Measurements from ENCODE around the gene RNF208.

Gene RNF208

DNA sequence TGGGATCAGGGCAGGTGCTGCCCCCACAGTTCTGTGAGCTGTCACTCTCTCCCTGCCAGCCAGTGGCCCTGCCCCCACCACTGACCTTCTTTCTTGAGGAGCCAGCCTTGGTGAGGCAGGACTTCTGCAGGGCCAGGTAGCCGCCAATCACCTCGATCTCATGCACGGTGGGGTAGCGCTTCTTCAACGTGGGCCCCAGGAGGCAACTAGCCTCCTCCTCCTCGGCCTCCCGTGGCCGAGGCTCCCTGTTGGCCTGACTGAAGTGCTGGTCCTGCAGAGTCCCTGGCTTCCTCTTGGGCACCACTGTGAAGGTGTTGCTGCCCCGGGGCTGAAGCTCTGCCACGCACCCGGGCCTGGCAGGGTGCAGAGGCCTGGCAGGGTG lies 23.1 kb downstream of the RNF208 start:
- no peak for TF ChIP-seq SUZ12 (IDR thresholded peaks at IDR 0.05; ENCODE audit: extremely low read depth, insufficient read depth, insufficient read length)
- no peak for TF ChIP-seq YY1 (IDR thresholded peaks at IDR 0.05; ENCODE audit: insufficient read depth, insufficient read length)
- TF ChIP-seq ZNF274 (IDR thresholded peaks at IDR 0.05; ENCODE audit: low read depth, low read length) = no peak

DNA sequence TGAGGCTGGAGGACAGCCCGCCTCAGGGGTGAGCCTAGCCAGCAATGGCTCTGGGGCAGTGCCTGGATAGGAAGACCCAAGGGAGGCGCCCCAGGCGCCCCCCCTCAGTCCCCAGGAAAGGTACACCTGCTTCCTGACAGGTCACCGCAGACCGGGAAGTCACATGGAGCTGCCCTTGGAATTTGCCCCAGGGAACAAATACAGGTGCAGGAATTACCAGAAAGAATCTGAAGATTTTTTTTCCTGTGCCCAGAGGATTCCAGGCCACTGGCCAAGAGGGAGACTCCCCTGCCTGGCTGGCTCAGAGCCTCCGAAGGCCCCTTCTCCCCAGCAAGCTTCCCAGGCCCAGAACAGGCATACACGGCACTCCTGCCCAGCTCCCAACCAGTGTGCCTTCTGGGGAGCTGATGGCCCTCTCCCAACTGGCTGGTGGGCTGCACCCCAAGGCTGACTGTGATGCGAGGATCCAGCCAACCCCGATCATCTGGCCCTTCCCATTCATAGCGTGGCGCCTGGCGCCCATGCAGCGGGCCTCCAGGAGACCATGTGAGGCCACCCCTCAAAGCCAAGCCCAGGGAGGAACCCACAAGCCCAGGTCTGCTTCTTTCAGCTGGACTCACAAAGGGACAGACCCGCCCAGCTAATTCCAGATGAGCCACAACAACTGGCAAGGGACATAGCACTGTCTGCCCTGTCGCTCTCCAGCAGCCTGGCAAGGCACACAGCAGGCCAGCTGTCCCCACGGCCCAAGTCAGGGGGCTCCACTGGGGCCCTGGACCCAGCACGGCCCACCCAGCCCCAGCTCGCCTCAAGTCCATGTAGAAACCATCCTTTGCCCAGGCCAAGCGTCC lies 23.8 kb downstream of the RNF208 start:
- H3K4me1 ChIP-seq (ENCODE audit: insufficient read depth, insufficient read length) = peaks cover 33% of the 10 kb centered on the region
- H3K4me3 ChIP-seq (ENCODE audit: insufficient read length, low read depth) = peak overlapping the region; percentile 37
- peaks cover 33% of the 10 kb centered on the region for H3K36me3 ChIP-seq (ENCODE audit: insufficient read depth, insufficient read length, low read length)
- no peak for TF ChIP-seq ZNF274 (IDR thresholded peaks at IDR 0.05; ENCODE audit: low read depth, low read length)
- TF ChIP-seq YY1 (IDR thresholded peaks at IDR 0.05; ENCODE audit: insufficient read depth, insufficient read length) = no peak
- no peak for TF ChIP-seq SUZ12 (IDR thresholded peaks at IDR 0.05; ENCODE audit: extremely low read depth, insufficient read depth, insufficient read length)
- DNase-seq (ENCODE audit: low read depth, low spot score) = no peak
- H3K27me3 ChIP-seq (ENCODE audit: insufficient read depth, insufficient read length) = no peaks in the 10 kb centered on the region
- H3K9ac ChIP-seq (ENCODE audit: insufficient read length, low read depth) = peak overlapping the region; percentile 77
- no peaks in the 10 kb centered on the region for H3K9me3 ChIP-seq (ENCODE audit: insufficient read depth, low read length)

More for the DNA sequence above, 23.1 kb downstream of the RNF208 start:
- Histone ChIP-seq H3K27me3 (ENCODE audit: insufficient read depth, insufficient read length) (no peaks in the 10 kb centered on the region), H3K9ac (ENCODE audit: insufficient read length, low read depth) (peak overlapping the region; percentile 77), H3K9me3 (ENCODE audit: insufficient read depth, low read length) (no peaks in the 10 kb centered on the region), H3K36me3 (ENCODE audit: insufficient read depth, insufficient read length, low read length) (peaks cover 33% of the 10 kb centered on the region), H3K4me3 (ENCODE audit: insufficient read length, low read depth) (peak overlapping the region; percentile 37), H3K4me1 (ENCODE audit: insufficient read depth, insufficient read length) (peaks cover 31% of the 10 kb centered on the region)
- no peak for DNase-seq (ENCODE audit: low read depth, low spot score)

DNA sequence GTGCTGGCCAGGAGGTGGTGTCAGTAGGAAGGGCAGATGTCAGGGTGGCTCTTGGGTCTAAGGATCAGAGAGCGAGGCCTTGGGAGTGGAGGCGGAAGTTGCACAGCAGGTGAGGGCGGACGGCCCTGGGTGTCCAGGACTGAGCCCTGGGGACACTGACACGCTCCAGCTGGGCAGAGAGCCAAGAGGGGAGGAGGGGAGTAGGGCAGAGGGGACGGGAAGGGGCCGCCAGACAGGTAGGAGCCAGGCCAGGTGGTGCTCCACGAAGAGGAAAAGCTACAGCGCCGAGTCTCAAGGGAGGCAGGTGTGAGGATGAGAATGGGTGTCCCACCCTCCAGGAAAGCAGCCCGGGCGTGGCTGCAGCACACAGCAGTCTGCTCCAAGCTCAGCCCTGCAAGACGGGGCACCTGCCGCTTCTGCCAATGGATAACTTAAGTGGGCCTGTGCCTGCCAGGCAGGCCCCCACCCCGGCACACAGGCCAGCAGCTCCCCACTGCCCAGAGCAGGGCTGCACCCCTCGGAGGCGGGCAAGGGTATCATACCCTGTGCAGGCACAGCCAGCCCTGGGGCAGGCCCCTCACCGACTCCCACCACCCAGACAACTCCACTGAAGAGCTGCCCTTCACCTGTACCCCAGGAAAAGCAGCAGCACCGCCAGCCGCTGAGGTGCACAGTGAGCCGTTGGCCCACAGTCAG lies 26.4 kb downstream of the RNF208 start:
- no peaks in the 10 kb centered on the region for H3K27me3 ChIP-seq (ENCODE audit: insufficient read depth, insufficient read length)
- peak overlapping the region; percentile 34 for H3K9ac ChIP-seq (ENCODE audit: insufficient read length, low read depth)
- peaks cover 36% of the 10 kb centered on the region for H3K4me1 ChIP-seq (ENCODE audit: insufficient read depth, insufficient read length)
- no peaks in the 10 kb centered on the region for H3K9me3 ChIP-seq (ENCODE audit: insufficient read depth, low read length)
- no peak overlapping the region for H3K4me3 ChIP-seq (ENCODE audit: insufficient read length, low read depth)
- no peak for TF ChIP-seq YY1 (IDR thresholded peaks at IDR 0.05; ENCODE audit: insufficient read depth, insufficient read length)
- DNase-seq (ENCODE audit: low read depth, low spot score) = no peak
- H3K36me3 ChIP-seq (ENCODE audit: insufficient read depth, insufficient read length, low read length) = peaks cover 56% of the 10 kb centered on the region

DNA sequence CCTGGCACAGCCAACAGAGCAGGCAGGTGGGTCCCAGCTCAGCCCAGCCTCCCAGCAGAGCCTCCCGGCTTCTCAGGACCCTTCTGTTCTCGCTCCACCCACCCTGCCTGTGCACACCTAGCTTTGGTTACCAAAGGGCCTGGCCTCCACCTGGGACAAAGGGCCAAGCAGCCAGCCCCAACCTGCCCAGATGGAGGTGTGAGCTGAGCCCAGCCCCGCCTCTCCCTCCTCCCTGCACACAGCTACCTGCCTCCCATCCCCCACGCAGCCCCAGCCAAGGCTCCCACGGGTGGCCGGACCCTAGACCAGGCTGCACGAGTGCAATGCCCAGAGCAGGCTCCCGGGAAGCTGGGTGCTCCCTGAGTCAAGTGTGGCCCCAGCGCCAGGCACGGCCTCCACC lies 27.1 kb downstream of the RNF208 start:
- no peak for DNase-seq (ENCODE audit: low read depth, low spot score)
- peaks cover 37% of the 10 kb centered on the region for H3K4me1 ChIP-seq (ENCODE audit: insufficient read depth, insufficient read length)
- H3K9me3 ChIP-seq (ENCODE audit: insufficient read depth, low read length) = no peaks in the 10 kb centered on the region
- TF ChIP-seq SUZ12 (IDR thresholded peaks at IDR 0.05; ENCODE audit: extremely low read depth, insufficient read depth, insufficient read length) (no peak), YY1 (IDR thresholded peaks at IDR 0.05; ENCODE audit: insufficient read depth, insufficient read length) (no peak), ZNF274 (IDR thresholded peaks at IDR 0.05; ENCODE audit: low read depth, low read length) (no peak)
- H3K9ac ChIP-seq (ENCODE audit: insufficient read length, low read depth) = peak overlapping the region; percentile 61
- peaks cover 63% of the 10 kb centered on the region for H3K36me3 ChIP-seq (ENCODE audit: insufficient read depth, insufficient read length, low read length)
- no peaks in the 10 kb centered on the region for H3K27me3 ChIP-seq (ENCODE audit: insufficient read depth, insufficient read length)
- no peak overlapping the region for H3K4me3 ChIP-seq (ENCODE audit: insufficient read length, low read depth)

DNA sequence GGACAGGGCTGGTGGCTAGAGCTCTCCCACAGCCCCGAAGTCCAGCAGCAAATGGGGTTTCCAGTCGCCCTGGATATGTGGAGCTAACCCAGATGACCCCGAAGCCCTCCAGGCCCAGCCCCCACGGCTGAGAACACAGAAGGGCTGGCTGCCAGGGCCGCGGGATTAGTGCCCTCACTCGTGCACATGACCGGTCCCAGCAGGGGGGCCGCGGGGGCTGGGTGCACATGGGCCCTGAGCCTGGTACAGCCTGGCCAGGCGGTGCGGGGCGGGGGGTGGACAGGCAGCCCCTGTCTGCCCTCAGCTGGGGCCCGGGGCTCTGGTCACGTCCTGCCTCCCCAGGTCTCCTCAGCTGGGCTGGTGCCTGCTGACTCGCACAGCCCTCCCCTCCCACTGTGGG lies 27.7 kb downstream of the RNF208 start:
- H3K9ac ChIP-seq (ENCODE audit: insufficient read length, low read depth) = peak overlapping the region; percentile 61
- no peaks in the 10 kb centered on the region for H3K9me3 ChIP-seq (ENCODE audit: insufficient read depth, low read length)
- H3K27me3 ChIP-seq (ENCODE audit: insufficient read depth, insufficient read length) = no peaks in the 10 kb centered on the region
- H3K4me3 ChIP-seq (ENCODE audit: insufficient read length, low read depth) = no peak overlapping the region
- no peak for DNase-seq (ENCODE audit: low read depth, low spot score)
- H3K36me3 ChIP-seq (ENCODE audit: insufficient read depth, insufficient read length, low read length) = peaks cover 68% of the 10 kb centered on the region
- TF ChIP-seq YY1 (IDR thresholded peaks at IDR 0.05; ENCODE audit: insufficient read depth, insufficient read length) (no peak), ZNF274 (IDR thresholded peaks at IDR 0.05; ENCODE audit: low read depth, low read length) (no peak), SUZ12 (IDR thresholded peaks at IDR 0.05; ENCODE audit: extremely low read depth, insufficient read depth, insufficient read length) (no peak)
- peaks cover 41% of the 10 kb centered on the region for H3K4me1 ChIP-seq (ENCODE audit: insufficient read depth, insufficient read length)

DNA sequence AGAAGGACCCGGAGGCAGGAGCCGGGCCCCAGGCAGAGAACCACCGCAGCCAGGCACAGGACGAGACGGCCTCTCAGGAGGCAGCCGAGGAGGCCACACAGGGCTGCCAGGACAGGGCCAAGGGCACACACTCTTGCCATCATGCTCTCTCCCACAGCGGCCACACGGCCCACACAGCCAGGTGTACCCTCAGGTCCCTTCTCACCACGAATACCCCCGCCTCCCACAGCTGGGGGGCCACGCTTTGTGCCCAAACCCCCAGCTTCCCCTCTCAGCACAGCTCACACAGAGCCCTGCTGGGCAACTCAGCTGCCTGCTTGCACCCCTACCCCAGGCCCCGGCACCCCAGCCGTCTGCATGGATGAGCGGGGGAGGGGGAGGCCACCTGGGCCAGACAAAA lies 28.3 kb downstream of the RNF208 start:
- H3K9me3 ChIP-seq (ENCODE audit: insufficient read depth, low read length) = no peaks in the 10 kb centered on the region
- H3K4me3 ChIP-seq (ENCODE audit: insufficient read length, low read depth) = no peak overlapping the region
- DNase-seq (ENCODE audit: low read depth, low spot score) = no peak
- H3K4me1 ChIP-seq (ENCODE audit: insufficient read depth, insufficient read length) = peaks cover 37% of the 10 kb centered on the region
- H3K36me3 ChIP-seq (ENCODE audit: insufficient read depth, insufficient read length, low read length) = peaks cover 69% of the 10 kb centered on the region
- H3K9ac ChIP-seq (ENCODE audit: insufficient read length, low read depth) = peak overlapping the region; percentile 61
- H3K27me3 ChIP-seq (ENCODE audit: insufficient read depth, insufficient read length) = no peaks in the 10 kb centered on the region
- TF ChIP-seq ZNF274 (IDR thresholded peaks at IDR 0.05; ENCODE audit: low read depth, low read length) (no peak), SUZ12 (IDR thresholded peaks at IDR 0.05; ENCODE audit: extremely low read depth, insufficient read depth, insufficient read length) (no peak), YY1 (IDR thresholded peaks at IDR 0.05; ENCODE audit: insufficient read depth, insufficient read length) (no peak)

DNA sequence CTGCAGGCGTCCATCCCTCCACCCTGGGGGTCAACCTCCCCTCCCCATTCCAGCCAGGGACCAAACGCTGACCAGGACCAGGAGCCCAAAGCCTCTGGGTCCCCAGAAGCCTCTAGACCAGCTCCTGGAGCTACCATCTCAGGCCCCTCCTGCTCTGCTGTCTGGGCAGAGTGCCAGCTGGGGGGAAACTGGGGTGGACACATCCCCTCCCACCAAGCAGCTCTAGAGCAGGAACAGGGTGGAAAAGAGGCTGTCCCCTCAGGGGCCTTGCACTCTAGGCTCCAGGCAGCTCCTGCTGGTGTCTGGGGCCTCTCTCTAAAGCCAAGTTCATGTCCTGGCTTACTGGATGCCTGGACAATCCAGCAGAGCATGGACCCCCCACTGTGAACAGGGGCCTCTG lies 29.2 kb downstream of the RNF208 start:
- H3K4me1 ChIP-seq (ENCODE audit: insufficient read depth, insufficient read length) = peaks cover 35% of the 10 kb centered on the region
- no peak overlapping the region for H3K4me3 ChIP-seq (ENCODE audit: insufficient read length, low read depth)
- no peak for TF ChIP-seq SUZ12 (IDR thresholded peaks at IDR 0.05; ENCODE audit: extremely low read depth, insufficient read depth, insufficient read length)
- no peak for TF ChIP-seq ZNF274 (IDR thresholded peaks at IDR 0.05; ENCODE audit: low read depth, low read length)
- no peak for TF ChIP-seq YY1 (IDR thresholded peaks at IDR 0.05; ENCODE audit: insufficient read depth, insufficient read length)
- H3K9me3 ChIP-seq (ENCODE audit: insufficient read depth, low read length) = no peaks in the 10 kb centered on the region
- H3K36me3 ChIP-seq (ENCODE audit: insufficient read depth, insufficient read length, low read length) = peaks cover 65% of the 10 kb centered on the region
- H3K9ac ChIP-seq (ENCODE audit: insufficient read length, low read depth) = peak overlapping the region; percentile 42
- no peak for DNase-seq (ENCODE audit: low read depth, low spot score)
- no peaks in the 10 kb centered on the region for H3K27me3 ChIP-seq (ENCODE audit: insufficient read depth, insufficient read length)

Data from NT2/D1 (cell line).